GM23338 (cell line): ENCODE measurements around the gene MRPL20.

Experiments
- CREB1 ChIP-seq: fragments of 250-450 bp; sonication (Bioruptor Pico); IDR thresholded peaks from 2 replicates; pipeline ENCODE4 v1.5.0; 2020; ENCODE audit warnings: low read depth, mild to moderate bottlenecking, moderate library complexity
- EZH2 ChIP-seq: fragments of 200-600 bp; sonication (generic); IDR thresholded peaks from one replicate; pipeline ENCODE4 v1.8.0; 2017; ENCODE audit warnings: antibody characterized with exemption, mild to moderate bottlenecking, low read depth; ENCODE audit not compliant: unreplicated experiment
- EZH2phosphoT487 ChIP-seq: fragments of 200-600 bp; sonication (generic); IDR thresholded peaks from one replicate; pipeline ENCODE4 v1.8.1; 2018; ENCODE audit warnings: antibody characterized with exemption; ENCODE audit not compliant: unreplicated experiment
- JUNB ChIP-seq: IDR thresholded peaks from one replicate; pipeline ENCODE4 v1.6.1; 2016; ENCODE audit warnings: antibody characterized with exemption; ENCODE audit not compliant: unreplicated experiment
- NANOG ChIP-seq: IDR thresholded peaks from 2 replicates; pipeline ENCODE4 v1.6.1; 2016; ENCODE audit warnings: antibody characterized with exemption, borderline replicate concordance
- POLR2AphosphoS5 ChIP-seq: IDR thresholded peaks from 2 replicates; pipeline ENCODE4 v1.6.1; 2016; ENCODE audit warnings: antibody characterized with exemption, low read depth
- STAT1 ChIP-seq: IDR thresholded peaks from one replicate; pipeline ENCODE4 v1.6.1; 2016; ENCODE audit warnings: antibody characterized with exemption; ENCODE audit not compliant: unreplicated experiment
- ZNF114 ChIP-seq: fragments of 250-450 bp; sonication (Bioruptor Pico); IDR thresholded peaks from 2 replicates; pipeline ENCODE4 v1.5.0; 2020; ENCODE audit warnings: mild to moderate bottlenecking, moderate library complexity
- ZNF331 ChIP-seq: fragments of 250-450 bp; sonication (Bioruptor Pico); IDR thresholded peaks from 2 replicates; pipeline ENCODE4 v1.5.0; 2020; ENCODE audit warnings: low read depth, mild to moderate bottlenecking, moderate library complexity
- TF ChIP-seq, protein P1 (sequence below), 2 experiments: fragments of 200-600 bp in 1 of 2; sonication (generic) in 1 of 2; conservative IDR thresholded peaks; 2 replicates each; pipeline versions ENCODE4 v1.5.1 to v1.6.1; 2016 to 2017; ENCODE audit warnings: antibody characterized with exemption in 2 of 2, low read depth in 2 of 2, mild to moderate bottlenecking in 2 of 2, moderate library complexity in 1 of 2
- TF ChIP-seq, protein P2 (sequence below): IDR thresholded peaks from one replicate; pipeline ENCODE4 v1.6.1; 2018; ENCODE audit warnings: antibody characterized with exemption; ENCODE audit not compliant: unreplicated experiment
- TF ChIP-seq, protein P3 (sequence below): IDR thresholded peaks from 2 replicates; pipeline ENCODE4 v1.6.1; 2016; ENCODE audit warnings: antibody characterized with exemption
- TF ChIP-seq, protein P4 (sequence below): fragments of 250-450 bp; sonication (Bioruptor Pico); IDR thresholded peaks from 2 replicates; pipeline ENCODE4 v1.5.0; 2020; ENCODE audit warnings: mild to moderate bottlenecking, moderate library complexity

DNA sequence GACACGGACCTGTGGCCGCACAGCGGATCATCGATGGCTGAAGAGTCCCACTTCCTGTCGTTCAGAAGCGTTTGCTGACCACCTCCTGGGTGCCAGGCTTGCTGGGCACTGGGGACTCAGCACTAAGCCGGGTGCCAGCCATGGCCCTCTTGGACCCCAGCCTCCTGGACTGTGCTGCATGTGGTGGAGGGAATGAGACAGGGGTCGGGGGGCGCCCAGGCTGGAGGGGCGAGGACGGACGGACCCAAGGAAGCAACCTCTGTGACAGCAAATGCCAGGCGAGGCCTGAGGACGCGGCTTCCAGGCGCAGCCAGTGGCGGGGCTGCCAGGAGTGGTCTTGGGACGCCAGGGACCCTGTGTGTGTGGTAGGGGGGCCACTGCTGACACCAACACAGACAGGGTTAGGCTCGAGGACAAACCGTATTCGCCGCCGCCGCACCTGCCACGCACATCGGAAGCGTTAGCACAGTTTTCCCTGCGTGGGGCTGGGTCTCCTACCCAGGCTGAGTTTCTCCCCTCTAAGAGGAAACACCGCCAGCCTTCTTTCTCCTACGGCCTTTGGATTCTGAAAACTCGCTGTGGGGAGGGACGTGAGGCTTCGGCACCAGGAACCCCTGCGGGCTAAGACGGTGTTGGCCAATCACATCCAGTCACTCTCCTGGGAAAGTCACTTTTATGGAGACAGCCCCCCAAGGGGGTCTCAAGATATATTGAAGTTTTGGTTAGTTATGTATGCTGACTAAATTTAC, 45.7 kb downstream of the MRPL20 start:
- TF ChIP-seq, protein P1, sequence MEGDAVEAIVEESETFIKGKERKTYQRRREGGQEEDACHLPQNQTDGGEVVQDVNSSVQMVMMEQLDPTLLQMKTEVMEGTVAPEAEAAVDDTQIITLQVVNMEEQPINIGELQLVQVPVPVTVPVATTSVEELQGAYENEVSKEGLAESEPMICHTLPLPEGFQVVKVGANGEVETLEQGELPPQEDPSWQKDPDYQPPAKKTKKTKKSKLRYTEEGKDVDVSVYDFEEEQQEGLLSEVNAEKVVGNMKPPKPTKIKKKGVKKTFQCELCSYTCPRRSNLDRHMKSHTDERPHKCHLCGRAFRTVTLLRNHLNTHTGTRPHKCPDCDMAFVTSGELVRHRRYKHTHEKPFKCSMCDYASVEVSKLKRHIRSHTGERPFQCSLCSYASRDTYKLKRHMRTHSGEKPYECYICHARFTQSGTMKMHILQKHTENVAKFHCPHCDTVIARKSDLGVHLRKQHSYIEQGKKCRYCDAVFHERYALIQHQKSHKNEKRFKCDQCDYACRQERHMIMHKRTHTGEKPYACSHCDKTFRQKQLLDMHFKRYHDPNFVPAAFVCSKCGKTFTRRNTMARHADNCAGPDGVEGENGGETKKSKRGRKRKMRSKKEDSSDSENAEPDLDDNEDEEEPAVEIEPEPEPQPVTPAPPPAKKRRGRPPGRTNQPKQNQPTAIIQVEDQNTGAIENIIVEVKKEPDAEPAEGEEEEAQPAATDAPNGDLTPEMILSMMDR (conservative IDR thresholded peaks at IDR 0.05; ENCODE audit: low read depth in 2 of 2), result no peak
- TF ChIP-seq EZH2phosphoT487 (no peak), POLR2AphosphoS5 (no peak), EZH2 (no peak), CREB1 (no peak), ZNF114 (CRISPR knock-in tag) (no peak), NANOG (no peak), JUNB (no peak), STAT1 (no peak), ZNF331 (CRISPR knock-in tag) (no peak)
- TF ChIP-seq, protein P2, sequence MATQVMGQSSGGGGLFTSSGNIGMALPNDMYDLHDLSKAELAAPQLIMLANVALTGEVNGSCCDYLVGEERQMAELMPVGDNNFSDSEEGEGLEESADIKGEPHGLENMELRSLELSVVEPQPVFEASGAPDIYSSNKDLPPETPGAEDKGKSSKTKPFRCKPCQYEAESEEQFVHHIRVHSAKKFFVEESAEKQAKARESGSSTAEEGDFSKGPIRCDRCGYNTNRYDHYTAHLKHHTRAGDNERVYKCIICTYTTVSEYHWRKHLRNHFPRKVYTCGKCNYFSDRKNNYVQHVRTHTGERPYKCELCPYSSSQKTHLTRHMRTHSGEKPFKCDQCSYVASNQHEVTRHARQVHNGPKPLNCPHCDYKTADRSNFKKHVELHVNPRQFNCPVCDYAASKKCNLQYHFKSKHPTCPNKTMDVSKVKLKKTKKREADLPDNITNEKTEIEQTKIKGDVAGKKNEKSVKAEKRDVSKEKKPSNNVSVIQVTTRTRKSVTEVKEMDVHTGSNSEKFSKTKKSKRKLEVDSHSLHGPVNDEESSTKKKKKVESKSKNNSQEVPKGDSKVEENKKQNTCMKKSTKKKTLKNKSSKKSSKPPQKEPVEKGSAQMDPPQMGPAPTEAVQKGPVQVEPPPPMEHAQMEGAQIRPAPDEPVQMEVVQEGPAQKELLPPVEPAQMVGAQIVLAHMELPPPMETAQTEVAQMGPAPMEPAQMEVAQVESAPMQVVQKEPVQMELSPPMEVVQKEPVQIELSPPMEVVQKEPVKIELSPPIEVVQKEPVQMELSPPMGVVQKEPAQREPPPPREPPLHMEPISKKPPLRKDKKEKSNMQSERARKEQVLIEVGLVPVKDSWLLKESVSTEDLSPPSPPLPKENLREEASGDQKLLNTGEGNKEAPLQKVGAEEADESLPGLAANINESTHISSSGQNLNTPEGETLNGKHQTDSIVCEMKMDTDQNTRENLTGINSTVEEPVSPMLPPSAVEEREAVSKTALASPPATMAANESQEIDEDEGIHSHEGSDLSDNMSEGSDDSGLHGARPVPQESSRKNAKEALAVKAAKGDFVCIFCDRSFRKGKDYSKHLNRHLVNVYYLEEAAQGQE, result no peak
- TF ChIP-seq, protein P3, sequence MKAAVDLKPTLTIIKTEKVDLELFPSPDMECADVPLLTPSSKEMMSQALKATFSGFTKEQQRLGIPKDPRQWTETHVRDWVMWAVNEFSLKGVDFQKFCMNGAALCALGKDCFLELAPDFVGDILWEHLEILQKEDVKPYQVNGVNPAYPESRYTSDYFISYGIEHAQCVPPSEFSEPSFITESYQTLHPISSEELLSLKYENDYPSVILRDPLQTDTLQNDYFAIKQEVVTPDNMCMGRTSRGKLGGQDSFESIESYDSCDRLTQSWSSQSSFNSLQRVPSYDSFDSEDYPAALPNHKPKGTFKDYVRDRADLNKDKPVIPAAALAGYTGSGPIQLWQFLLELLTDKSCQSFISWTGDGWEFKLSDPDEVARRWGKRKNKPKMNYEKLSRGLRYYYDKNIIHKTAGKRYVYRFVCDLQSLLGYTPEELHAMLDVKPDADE, result no peak
- TF ChIP-seq, protein P4, sequence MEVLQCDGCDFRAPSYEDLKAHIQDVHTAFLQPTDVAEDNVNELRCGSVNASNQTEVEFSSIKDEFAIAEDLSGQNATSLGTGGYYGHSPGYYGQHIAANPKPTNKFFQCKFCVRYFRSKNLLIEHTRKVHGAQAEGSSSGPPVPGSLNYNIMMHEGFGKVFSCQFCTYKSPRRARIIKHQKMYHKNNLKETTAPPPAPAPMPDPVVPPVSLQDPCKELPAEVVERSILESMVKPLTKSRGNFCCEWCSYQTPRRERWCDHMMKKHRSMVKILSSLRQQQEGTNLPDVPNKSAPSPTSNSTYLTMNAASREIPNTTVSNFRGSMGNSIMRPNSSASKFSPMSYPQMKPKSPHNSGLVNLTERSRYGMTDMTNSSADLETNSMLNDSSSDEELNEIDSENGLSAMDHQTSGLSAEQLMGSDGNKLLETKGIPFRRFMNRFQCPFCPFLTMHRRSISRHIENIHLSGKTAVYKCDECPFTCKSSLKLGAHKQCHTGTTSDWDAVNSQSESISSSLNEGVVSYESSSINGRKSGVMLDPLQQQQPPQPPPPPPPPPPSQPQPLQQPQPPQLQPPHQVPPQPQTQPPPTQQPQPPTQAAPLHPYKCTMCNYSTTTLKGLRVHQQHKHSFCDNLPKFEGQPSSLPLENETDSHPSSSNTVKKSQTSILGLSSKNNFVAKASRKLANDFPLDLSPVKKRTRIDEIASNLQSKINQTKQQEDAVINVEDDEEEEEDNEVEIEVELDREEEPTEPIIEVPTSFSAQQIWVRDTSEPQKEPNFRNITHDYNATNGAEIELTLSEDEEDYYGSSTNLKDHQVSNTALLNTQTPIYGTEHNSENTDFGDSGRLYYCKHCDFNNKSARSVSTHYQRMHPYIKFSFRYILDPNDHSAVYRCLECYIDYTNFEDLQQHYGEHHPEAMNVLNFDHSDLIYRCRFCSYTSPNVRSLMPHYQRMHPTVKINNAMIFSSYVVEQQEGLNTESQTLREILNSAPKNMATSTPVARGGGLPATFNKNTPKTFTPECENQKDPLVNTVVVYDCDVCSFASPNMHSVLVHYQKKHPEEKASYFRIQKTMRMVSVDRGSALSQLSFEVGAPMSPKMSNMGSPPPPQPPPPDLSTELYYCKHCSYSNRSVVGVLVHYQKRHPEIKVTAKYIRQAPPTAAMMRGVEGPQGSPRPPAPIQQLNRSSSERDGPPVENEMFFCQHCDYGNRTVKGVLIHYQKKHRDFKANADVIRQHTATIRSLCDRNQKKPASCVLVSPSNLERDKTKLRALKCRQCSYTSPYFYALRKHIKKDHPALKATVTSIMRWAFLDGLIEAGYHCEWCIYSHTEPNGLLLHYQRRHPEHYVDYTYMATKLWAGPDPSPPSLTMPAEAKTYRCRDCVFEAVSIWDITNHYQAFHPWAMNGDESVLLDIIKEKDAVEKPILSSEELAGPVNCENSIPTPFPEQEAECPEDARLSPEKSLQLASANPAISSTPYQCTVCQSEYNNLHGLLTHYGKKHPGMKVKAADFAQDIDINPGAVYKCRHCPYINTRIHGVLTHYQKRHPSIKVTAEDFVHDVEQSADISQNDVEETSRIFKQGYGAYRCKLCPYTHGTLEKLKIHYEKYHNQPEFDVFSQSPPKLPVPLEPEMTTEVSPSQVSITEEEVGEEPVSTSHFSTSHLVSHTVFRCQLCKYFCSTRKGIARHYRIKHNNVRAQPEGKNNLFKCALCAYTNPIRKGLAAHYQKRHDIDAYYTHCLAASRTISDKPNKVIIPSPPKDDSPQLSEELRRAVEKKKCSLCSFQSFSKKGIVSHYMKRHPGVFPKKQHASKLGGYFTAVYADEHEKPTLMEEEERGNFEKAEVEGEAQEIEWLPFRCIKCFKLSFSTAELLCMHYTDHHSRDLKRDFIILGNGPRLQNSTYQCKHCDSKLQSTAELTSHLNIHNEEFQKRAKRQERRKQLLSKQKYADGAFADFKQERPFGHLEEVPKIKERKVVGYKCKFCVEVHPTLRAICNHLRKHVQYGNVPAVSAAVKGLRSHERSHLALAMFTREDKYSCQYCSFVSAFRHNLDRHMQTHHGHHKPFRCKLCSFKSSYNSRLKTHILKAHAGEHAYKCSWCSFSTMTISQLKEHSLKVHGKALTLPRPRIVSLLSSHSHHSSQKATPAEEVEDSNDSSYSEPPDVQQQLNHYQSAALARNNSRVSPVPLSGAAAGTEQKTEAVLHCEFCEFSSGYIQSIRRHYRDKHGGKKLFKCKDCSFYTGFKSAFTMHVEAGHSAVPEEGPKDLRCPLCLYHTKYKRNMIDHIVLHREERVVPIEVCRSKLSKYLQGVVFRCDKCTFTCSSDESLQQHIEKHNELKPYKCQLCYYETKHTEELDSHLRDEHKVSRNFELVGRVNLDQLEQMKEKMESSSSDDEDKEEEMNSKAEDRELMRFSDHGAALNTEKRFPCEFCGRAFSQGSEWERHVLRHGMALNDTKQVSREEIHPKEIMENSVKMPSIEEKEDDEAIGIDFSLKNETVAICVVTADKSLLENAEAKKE (CRISPR knock-in tag), result no peak
